HEK293 (cell line): ENCODE results near the gene RHOT2.

Source experiments
- CTCF ChIA-PET: fragments of 350-600 bp; formaldehyde crosslinking; extraction: SDS; loops from one replicate; lab custom pipeline; 2021; ENCODE audit warnings: antibody characterized with exemption; lab: Yijun Ruan, JAX
- POLR2A ChIA-PET: fragments of 300-600 bp; formaldehyde crosslinking; extraction: SDS; loops from one replicate; lab custom pipeline; 2020; ENCODE audit warnings: antibody characterized with exemption, inconsistent platforms; lab: Yijun Ruan, JAX
- H3K27ac ChIP-seq: fragments of 200-500 bp; sonication (Bioruptor generic); 2 replicates; pipeline ENCODE4 v1.5.1; 2014; ENCODE audit warnings: low read depth, low read length, control low read depth, inconsistent platforms; ENCODE audit errors: extremely low read depth
- H3K36me3 ChIP-seq, 2 experiments: fragments of 200-500 bp in 1 of 2; sonication (Bioruptor generic) in 1 of 2; 1 replicate in 1 of 2; 2 replicates in 1 of 2; pipeline ENCODE4 v1.5.1; 2014 to 2017; ENCODE audit warnings: inconsistent platforms in 2 of 2, low read length in 2 of 2; ENCODE audit not compliant: control insufficient read depth in 2 of 2, insufficient read depth in 1 of 2
- H3K4me1 ChIP-seq: fragments of 200-500 bp; sonication (Bioruptor generic); 2 replicates; pipeline ENCODE4 v1.5.1; 2014; ENCODE audit warnings: mild to moderate bottlenecking, low read length, inconsistent platforms; ENCODE audit not compliant: control insufficient read depth, insufficient read depth
- H3K4me3 ChIP-seq: 2 replicates; pipeline ENCODE4 v1.5.1; 2011; ENCODE audit warnings: low read depth, mild to moderate bottlenecking, control low read depth, low read length, moderate library complexity
- H3K9me3 ChIP-seq: fragments of 200-500 bp; sonication (Bioruptor generic); 2 replicates; pipeline ENCODE4 v1.5.1; 2014; ENCODE audit warnings: low read depth, low read length, inconsistent platforms; ENCODE audit not compliant: control insufficient read depth, insufficient read depth
- BCL11A ChIP-seq: fragments of 450-650 bp; formaldehyde crosslinking; IDR thresholded peaks from 2 replicates; pipeline ENCODE4 v1.5.1; 2016; ENCODE audit warnings: low read depth, missing biosample characterization, missing genetic modification characterization
- BCL6B ChIP-seq: fragments of 450-650 bp; formaldehyde crosslinking; IDR thresholded peaks from 2 replicates; pipeline ENCODE4 v1.5.1; 2017; ENCODE audit warnings: missing biosample characterization, missing genetic modification characterization
- GLIS1 ChIP-seq: fragments of 450-650 bp; formaldehyde crosslinking; IDR thresholded peaks from 2 replicates; pipeline ENCODE4 v1.5.1; 2016; ENCODE audit warnings: missing biosample characterization, missing genetic modification characterization
- HOXC10 ChIP-seq: sonication (generic); formaldehyde crosslinking; IDR thresholded peaks from 2 replicates; pipeline ENCODE4 v1.8.1; 2023; ENCODE audit warnings: mild to moderate bottlenecking, missing genetic modification reagents
- KLF17 ChIP-seq: fragments of 450-650 bp; formaldehyde crosslinking; IDR thresholded peaks from 2 replicates; pipeline ENCODE4 v1.5.1; 2016; ENCODE audit warnings: missing biosample characterization, missing genetic modification characterization
- YY1 ChIP-seq: fragments of 450-650 bp; formaldehyde crosslinking; IDR thresholded peaks from 2 replicates; pipeline ENCODE4 v1.5.1; 2018; ENCODE audit warnings: missing biosample characterization, missing genetic modification characterization
- ZBTB20 ChIP-seq: fragments of 450-650 bp; formaldehyde crosslinking; IDR thresholded peaks from 2 replicates; pipeline ENCODE4 v1.5.1; 2016; ENCODE audit warnings: missing biosample characterization, missing genetic modification characterization
- ZBTB49 ChIP-seq: fragments of 450-650 bp; formaldehyde crosslinking; IDR thresholded peaks from 2 replicates; pipeline ENCODE4 v1.5.1; 2016; ENCODE audit warnings: missing biosample characterization, missing genetic modification characterization, low read depth
- ZBTB7A ChIP-seq: fragments of 450-650 bp; formaldehyde crosslinking; IDR thresholded peaks from 2 replicates; pipeline ENCODE4 v1.5.1; 2016; ENCODE audit warnings: low read depth, missing biosample characterization, missing genetic modification characterization
- ZFP69B ChIP-seq: fragments of 450-650 bp; formaldehyde crosslinking; IDR thresholded peaks from 2 replicates; pipeline ENCODE4 v1.5.1; 2016; ENCODE audit warnings: missing biosample characterization, missing genetic modification characterization
- ZIC2 ChIP-seq: fragments of 450-650 bp; formaldehyde crosslinking; IDR thresholded peaks from 2 replicates; pipeline ENCODE4 v1.5.1; 2016; ENCODE audit warnings: missing biosample characterization, missing genetic modification characterization
- ZNF132 ChIP-seq: fragments of 450-650 bp; formaldehyde crosslinking; IDR thresholded peaks from 2 replicates; pipeline ENCODE4 v1.5.1; 2017; ENCODE audit warnings: missing biosample characterization, missing genetic modification characterization, borderline replicate concordance
- ZNF2 ChIP-seq: fragments of 450-650 bp; formaldehyde crosslinking; IDR thresholded peaks from 2 replicates; pipeline ENCODE4 v1.5.1; 2016; ENCODE audit warnings: missing biosample characterization, missing genetic modification characterization
- ZNF274 ChIP-seq, 2 experiments: fragments of 200-500 bp in 1 of 2; fragments of 450-650 bp in 1 of 2; sonication (Bioruptor generic) in 1 of 2; formaldehyde crosslinking in 1 of 2; IDR thresholded peaks; 2 replicates each; pipeline versions ENCODE4 v1.5.1 to v1.6.1; 2014 to 2016; ENCODE audit warnings: borderline replicate concordance in 1 of 2, inconsistent platforms in 1 of 2, low read length in 1 of 2, missing biosample characterization in 1 of 2, missing genetic modification characterization in 1 of 2
- ZNF521 ChIP-seq: fragments of 450-650 bp; formaldehyde crosslinking; IDR thresholded peaks from 2 replicates; pipeline ENCODE4 v1.5.1; 2017; ENCODE audit warnings: missing biosample characterization, mild to moderate bottlenecking, missing genetic modification characterization
- ZNF585B ChIP-seq: fragments of 450-650 bp; formaldehyde crosslinking; IDR thresholded peaks from 2 replicates; pipeline ENCODE4 v1.5.1; 2016; ENCODE audit warnings: missing biosample characterization, missing genetic modification characterization
- ZNF664 ChIP-seq: fragments of 450-650 bp; formaldehyde crosslinking; IDR thresholded peaks from 2 replicates; pipeline ENCODE4 v1.5.1; 2016; ENCODE audit warnings: missing biosample characterization, missing genetic modification characterization
- TF ChIP-seq, protein P1 (sequence below): fragments of 450-650 bp; formaldehyde crosslinking; IDR thresholded peaks from 2 replicates; pipeline ENCODE4 v1.5.1; 2016; ENCODE audit warnings: missing biosample characterization, missing genetic modification characterization
- TF ChIP-seq, protein P2 (sequence below): fragments of 450-650 bp; formaldehyde crosslinking; IDR thresholded peaks from 2 replicates; pipeline ENCODE4 v1.5.1; 2017; ENCODE audit warnings: missing biosample characterization, missing genetic modification characterization
- TF ChIP-seq, protein P3 (sequence below): sonication (generic); formaldehyde crosslinking; IDR thresholded peaks from 2 replicates; pipeline ENCODE4 v1.8.1; 2022; ENCODE audit warnings: mild to moderate bottlenecking, moderate library complexity, missing genetic modification reagents
- TF ChIP-seq, protein P4 (sequence below): fragments of 450-650 bp; formaldehyde crosslinking; IDR thresholded peaks from 2 replicates; pipeline ENCODE4 v1.5.1; 2016; ENCODE audit warnings: missing biosample characterization, missing genetic modification characterization
- TF ChIP-seq, protein P5 (sequence below): fragments of 450-650 bp; formaldehyde crosslinking; IDR thresholded peaks from 2 replicates; pipeline ENCODE4 v1.5.1; 2017; ENCODE audit warnings: missing biosample characterization, missing genetic modification characterization

The RHOT2 gene

GRCh38 chr16:706189-707061 is 38.5 kb downstream of the RHOT2 start:
- Histone ChIP-seq H3K4me1 (peaks cover 5% of the 10 kb centered on the region), H3K4me3 (peak overlapping the region; percentile 4; the same call in 1 of the 2 replicates), H3K27ac (no peak overlapping the region), H3K9me3 (no peaks in the 10 kb centered on the region), H3K36me3 (no peaks in the 10 kb centered on the region)
- ChIA-PET POLR2A (interaction anchor here (0.6 to 2.3 kb wide), 4 partner anchors 11 to 43 kb away, joined by 3 to 8 read pairs (median 4); partner anchors contain the start of genes ANTKMT and STUB1), CTCF (interaction anchor here (0.6 to 1.1 kb wide), 3 partner anchors 10 to 79 kb away, joined by 3 to 5 read pairs (median 3); no protein-coding TSS in a partner anchor)
- TF ChIP-seq ZNF521 (tag by site-specific recombination) (no peak), ZNF585B (tag by site-specific recombination) (no peak), GLIS1 (tag by site-specific recombination) (peak; percentile 60), ZIC2 (tag by site-specific recombination) (peak; percentile 90), ZNF274 (IDR thresholded peaks at IDR 0.05; ENCODE audit: low read length) (no peak), ZNF274 (tag by site-specific recombination; IDR thresholded peaks at IDR 0.05; ENCODE audit: borderline replicate concordance) (no peak), ZBTB20 (tag by site-specific recombination) (no peak; the same call in 1 of the 2 replicates), ZBTB49 (tag by site-specific recombination) (no peak), ZFP69B (no peak), ZNF664 (tag by site-specific recombination) (no peak), BCL6B (no peak), ZNF132 (no peak), KLF17 (tag by site-specific recombination) (0 out of 2 replicates have a peak, but pooled peaks have one; percentile 26), HOXC10 (CRISPR knock-in tag) (no peak), ZBTB7A (tag by site-specific recombination) (peak; percentile 82), YY1 (tag by site-specific recombination) (no peak), BCL11A (tag by site-specific recombination) (no peak), ZNF2 (tag by site-specific recombination) (no peak)
- TF ChIP-seq, protein P1, sequence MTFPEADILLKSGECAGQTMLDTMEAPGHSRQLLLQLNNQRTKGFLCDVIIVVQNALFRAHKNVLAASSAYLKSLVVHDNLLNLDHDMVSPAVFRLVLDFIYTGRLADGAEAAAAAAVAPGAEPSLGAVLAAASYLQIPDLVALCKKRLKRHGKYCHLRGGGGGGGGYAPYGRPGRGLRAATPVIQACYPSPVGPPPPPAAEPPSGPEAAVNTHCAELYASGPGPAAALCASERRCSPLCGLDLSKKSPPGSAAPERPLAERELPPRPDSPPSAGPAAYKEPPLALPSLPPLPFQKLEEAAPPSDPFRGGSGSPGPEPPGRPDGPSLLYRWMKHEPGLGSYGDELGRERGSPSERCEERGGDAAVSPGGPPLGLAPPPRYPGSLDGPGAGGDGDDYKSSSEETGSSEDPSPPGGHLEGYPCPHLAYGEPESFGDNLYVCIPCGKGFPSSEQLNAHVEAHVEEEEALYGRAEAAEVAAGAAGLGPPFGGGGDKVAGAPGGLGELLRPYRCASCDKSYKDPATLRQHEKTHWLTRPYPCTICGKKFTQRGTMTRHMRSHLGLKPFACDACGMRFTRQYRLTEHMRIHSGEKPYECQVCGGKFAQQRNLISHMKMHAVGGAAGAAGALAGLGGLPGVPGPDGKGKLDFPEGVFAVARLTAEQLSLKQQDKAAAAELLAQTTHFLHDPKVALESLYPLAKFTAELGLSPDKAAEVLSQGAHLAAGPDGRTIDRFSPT, result peak; percentile 68; the same call in 1 of the 2 replicates
- TF ChIP-seq, protein P2, sequence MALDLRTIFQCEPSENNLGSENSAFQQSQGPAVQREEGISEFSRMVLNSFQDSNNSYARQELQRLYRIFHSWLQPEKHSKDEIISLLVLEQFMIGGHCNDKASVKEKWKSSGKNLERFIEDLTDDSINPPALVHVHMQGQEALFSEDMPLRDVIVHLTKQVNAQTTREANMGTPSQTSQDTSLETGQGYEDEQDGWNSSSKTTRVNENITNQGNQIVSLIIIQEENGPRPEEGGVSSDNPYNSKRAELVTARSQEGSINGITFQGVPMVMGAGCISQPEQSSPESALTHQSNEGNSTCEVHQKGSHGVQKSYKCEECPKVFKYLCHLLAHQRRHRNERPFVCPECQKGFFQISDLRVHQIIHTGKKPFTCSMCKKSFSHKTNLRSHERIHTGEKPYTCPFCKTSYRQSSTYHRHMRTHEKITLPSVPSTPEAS (tag by site-specific recombination), result no peak
- TF ChIP-seq, protein P3, sequence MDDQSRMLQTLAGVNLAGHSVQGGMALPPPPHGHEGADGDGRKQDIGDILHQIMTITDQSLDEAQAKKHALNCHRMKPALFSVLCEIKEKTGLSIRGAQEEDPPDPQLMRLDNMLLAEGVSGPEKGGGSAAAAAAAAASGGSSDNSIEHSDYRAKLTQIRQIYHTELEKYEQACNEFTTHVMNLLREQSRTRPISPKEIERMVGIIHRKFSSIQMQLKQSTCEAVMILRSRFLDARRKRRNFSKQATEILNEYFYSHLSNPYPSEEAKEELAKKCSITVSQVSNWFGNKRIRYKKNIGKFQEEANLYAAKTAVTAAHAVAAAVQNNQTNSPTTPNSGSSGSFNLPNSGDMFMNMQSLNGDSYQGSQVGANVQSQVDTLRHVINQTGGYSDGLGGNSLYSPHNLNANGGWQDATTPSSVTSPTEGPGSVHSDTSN (CRISPR knock-in tag), result no peak
- TF ChIP-seq, protein P4, sequence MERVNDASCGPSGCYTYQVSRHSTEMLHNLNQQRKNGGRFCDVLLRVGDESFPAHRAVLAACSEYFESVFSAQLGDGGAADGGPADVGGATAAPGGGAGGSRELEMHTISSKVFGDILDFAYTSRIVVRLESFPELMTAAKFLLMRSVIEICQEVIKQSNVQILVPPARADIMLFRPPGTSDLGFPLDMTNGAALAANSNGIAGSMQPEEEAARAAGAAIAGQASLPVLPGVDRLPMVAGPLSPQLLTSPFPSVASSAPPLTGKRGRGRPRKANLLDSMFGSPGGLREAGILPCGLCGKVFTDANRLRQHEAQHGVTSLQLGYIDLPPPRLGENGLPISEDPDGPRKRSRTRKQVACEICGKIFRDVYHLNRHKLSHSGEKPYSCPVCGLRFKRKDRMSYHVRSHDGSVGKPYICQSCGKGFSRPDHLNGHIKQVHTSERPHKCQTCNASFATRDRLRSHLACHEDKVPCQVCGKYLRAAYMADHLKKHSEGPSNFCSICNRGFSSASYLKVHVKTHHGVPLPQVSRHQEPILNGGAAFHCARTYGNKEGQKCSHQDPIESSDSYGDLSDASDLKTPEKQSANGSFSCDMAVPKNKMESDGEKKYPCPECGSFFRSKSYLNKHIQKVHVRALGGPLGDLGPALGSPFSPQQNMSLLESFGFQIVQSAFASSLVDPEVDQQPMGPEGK (tag by site-specific recombination), result peak; percentile 89
- TF ChIP-seq, protein P5, sequence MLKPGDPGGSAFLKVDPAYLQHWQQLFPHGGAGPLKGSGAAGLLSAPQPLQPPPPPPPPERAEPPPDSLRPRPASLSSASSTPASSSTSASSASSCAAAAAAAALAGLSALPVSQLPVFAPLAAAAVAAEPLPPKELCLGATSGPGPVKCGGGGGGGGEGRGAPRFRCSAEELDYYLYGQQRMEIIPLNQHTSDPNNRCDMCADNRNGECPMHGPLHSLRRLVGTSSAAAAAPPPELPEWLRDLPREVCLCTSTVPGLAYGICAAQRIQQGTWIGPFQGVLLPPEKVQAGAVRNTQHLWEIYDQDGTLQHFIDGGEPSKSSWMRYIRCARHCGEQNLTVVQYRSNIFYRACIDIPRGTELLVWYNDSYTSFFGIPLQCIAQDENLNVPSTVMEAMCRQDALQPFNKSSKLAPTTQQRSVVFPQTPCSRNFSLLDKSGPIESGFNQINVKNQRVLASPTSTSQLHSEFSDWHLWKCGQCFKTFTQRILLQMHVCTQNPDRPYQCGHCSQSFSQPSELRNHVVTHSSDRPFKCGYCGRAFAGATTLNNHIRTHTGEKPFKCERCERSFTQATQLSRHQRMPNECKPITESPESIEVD (tag by site-specific recombination), result no peak
